Activated CD4-positive, alpha-beta T cell treated with anti-CD3 and anti-CD28 coated beads, Interleukin-2, amount 50 U/mL, for 4 hours (primary cell): ENCODE measurements around the gene ANP32A.

ENCODE experiments used
- DNase-seq, 2 experiments: peaks; one replicate each; pipeline ENCODE4 v3.0.0-alpha.2; 2020

ANP32A gene

DNA sequence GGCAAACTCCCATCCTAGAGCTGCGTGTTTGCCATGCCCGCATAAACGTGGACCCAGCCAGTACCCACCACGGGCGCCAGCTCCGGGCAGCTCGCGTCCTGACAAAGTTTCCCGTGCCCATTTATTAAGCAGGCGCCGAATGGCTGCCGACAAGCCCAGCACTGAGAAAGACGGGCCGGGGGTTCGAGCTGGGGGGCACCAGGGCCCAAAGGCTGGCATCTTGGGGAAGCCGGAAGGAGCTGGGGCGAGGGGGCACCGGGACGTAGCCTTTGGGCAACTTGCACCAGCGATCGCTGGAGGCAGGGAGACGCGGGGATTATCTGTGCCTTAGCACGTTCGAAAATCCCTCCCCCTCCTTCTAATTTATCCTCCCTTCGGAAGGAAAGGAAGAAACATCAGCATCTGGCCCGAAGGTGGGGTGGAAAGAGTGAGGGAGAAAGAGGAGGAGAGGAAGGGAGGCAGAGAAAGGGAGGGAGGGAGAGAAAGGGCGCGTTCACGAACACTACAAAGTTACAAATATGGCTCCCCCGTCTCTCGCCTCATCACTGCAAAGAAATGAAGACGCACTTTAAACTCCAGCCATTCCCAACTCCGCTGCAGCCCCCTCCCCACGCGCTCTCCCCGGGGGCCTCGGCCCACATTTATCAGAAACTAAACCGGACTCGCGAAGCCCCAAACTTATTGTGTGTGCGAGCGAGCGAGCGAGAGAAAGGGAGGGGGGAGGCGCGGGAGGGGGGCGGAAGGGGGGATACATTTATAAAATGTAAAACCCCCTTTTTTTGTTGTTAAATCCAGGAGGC lies 1.0 kb downstream of the ANP32A start:
- peak; percentile 19 to 28 for DNase-seq

DNA sequence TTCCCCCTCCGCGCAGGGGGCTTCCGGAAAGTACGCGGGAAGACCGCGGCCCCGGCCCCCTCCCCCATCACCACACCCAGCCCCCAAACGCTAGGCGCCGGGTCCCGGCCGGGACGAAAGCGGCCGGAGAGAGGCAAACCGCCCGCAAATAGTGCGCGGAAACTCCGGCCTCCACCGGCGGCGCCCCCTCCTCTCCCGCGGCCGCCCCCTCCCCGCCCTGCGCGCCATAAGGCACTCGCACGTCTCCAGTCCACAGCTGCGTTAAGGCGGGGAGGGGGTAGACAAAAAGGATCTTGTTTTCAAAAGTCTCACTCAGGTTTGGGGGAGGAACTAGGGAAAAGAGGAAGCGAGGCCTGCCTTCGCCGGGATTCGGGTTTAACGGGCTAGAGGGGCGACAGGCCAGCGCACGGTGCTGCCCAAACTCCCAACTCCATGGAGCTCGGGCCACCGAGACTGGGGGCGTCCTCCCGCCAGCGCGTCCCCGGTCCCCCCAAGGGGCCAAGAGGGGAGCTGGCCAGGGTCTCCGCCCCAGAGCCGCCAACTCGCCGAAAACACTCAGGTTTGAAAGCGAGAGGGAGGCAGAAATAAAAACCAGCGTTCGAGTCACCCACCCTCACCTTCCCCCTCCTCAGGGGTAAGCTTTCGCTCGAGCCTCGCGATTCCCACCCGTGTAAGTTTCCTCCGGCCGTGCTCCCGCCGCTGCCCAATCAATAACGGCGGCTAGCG lies 1.8 kb downstream of the ANP32A start:
- peak; percentile 24 to 29 for DNase-seq

DNA sequence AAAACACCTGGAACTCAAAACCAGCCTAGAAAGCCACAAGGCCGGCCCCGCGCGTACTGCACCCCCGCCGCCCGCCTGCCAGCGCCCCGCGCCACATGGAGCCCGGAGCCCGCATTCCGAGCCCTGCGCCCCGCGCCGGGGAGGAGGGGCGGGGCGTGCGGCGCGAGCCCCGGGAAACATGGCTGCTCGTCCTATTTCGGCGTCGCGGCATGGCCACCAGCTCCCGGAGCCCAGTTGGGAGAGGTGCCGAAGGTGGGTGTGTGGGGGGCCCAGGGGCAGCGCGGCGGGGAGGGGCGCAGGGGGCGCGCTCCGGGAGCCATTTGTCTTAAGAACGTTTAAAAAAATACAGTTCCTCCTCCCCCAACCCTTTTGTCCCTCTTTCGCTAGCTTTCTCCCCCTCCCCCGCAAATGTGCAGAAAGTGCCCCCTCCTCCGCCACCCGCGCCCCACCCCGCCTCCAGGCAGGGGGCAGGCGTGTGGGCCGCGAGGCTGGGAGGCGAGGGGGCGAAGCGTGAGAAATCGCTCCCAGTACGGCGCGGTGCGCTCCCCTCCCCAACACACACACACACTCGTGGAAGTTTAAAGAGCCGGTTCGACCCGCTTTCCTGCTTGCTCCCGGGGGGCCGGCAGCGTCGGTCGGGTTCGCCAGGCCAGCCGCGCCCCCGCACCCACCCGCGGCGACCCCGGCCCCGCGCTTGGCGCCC lies 2.5 kb downstream of the ANP32A start:
- peak; percentile 73 to 78 for DNase-seq

DNA sequence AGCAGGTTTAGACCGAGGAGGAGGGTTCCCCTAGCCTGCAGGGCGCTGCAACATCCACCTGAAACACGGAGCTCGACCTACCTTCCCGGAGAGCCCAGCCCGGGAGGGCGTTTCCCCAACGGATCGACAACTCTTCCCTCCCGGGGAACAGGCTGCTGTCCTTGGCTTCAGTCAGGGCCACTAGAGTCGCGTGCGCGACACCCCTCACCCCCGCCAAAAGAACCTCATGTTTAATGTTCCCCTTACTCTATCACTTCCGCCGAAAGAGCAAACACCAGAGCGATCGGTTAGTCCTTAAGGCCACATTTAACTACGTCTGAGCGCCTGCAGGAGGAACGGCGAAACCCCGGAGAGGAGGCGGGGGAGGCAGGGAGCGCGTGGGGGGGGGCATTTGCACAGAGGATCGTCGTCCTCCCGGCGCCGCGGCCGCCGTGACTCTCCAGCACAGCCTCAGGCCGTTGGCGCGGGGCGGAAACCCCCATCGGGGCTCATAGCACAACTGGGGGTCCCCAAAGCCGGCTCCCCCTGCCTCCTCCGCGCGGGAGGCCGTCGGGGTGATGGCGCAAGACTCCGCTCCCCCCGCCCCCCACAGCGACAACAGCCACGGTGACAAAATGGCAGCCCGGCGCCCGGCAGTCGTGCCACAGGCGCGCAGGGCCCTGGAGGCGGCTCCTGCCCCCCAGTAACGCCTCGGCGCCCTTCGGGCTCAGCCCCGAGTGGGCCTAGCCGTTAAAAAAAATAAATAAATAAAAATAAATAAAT lies 3.2 kb downstream of the ANP32A start:
- DNase-seq: peak; percentile 68 to 70

DNA sequence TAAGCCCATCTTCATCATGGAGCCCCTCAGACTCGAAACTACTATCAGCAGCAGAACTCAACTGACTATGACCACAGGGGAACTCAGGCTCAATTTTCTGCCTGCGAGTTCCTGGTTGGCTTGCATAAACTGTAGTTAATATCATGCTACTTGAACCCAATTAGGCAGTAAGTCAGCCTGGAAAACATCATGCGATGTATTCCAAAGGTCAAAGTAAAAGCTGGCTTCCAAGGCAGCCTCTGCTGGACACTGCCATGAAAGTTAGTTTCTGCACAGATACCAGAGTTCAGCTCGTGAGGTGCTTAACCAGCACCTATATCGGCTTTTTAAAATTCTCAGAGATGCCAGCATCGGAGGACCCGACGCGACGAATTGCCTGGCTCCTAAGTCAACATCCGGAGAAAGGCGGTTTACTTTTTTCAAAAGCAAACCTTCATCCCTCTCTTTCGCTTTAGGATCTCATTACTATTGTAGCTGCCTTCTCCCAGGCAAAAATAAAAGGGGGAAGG lies 3.8 kb downstream of the ANP32A start:
- no peak for DNase-seq

DNA sequence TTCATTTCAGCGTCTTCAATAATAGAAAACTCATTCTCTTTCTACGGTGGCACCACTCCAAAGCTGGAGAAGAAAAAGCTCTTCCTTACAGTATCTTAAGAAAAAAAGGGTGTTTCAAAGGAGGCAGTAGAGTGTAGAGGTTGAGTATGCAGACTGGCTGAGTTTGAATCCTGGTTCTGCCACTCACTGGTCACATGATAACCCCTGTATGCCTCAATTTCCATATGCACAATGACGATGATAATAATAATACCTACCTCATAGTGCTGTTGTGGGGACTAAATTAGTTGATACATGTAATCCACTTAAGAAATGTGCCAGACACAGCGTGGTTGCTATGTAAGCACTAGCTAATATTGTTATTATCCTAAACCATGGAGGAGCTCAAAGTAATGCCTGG lies 4.5 kb downstream of the ANP32A start:
- no peak for DNase-seq

DNA sequence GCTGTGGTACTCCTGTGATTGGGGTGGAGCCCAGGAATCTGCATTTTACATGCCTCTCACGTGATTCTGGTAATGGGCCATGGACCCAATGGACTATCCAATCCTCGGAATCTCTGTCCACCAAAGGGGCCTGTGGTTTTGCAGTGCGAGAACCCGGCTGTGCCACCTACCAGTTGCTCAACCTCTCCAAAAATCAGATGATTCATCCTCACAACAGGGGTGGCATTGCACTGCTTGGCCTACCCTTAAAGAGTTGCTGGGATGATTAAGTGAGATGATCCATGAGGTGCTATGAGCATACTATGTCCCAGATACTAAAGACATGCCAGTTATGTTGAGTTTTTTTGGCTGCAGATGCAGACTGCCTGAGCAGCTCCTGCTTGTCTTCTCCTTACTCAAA lies 5.1 kb downstream of the ANP32A start:
- no peak for DNase-seq

DNA sequence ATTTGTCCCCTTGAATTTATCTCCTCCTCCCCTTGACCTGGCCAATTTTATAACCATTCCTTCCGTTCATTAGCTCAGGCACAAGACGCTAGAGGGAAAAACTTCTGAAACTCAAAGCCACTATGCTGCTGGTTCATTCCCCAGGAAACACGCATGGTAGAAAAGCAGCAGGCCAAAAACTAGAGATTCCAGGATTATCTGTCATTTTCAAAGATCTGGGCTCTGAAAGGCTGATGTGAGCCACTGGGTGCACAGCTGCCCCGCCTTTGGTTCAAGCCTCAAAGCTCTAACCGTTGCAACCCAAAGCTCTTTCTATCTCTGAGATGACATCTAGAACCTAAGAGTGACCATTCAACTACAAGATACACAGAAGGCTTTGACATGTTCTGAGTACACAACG lies 6.1 kb downstream of the ANP32A start:
- no peak for DNase-seq

DNA sequence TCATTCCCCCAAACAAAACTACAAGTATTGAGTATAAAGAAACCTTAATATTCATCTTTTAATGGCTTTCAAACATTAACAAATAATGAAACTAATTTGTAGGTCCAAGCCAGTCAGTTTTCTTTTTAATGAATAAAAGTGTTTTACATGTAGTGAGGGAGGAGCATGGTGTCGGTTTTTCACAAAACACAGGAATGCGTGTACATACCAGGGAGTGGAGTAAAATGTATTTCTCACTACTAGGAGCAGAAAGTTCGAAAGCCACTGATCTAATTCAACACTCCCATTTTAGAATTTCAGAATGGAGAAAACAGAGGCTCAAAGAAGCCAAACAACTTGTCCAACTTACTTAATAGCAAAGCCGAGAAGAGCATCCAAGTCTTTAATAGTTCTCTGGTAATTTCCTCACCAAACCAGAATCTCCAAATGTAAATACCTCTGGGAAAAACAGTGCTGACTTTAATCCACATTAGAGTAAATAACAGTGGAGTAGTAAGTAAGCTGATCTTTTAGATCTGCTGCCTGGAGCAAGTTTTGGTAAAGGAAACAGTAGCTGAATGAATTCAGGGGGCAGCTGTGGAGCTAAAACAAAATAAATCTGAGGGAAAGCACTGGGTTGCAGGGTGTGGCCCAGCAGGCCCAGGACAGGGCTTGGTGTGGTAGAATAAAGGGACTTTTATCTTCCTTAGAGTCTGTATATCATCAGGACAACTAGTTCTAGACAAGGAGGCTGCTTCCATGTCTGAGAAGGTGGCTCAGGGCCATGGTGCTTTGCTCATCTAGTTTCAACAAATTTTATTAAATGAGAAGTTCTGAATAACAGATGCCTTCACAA lies 7.9 kb downstream of the ANP32A start:
- DNase-seq: no peak

DNA sequence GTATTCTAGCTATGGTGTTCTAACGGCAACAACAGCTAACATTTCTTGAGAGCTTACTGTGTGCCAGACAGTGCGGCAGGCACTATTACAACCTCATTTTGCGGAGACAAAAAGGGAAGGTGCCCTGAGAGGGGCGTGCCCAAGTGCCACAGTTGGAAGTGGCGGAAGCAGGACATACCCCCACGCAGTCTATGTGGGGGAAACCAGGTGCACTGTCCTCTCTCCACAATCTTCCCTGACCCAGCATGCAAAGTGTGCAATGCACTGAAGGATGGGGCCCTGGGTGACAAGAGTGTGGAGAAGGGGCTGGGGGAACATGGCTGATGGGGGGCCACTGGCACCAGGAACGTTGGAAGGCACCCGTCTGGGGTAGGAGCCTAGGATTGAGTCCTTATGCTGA lies 8.6 kb downstream of the ANP32A start:
- no peak for DNase-seq

DNA sequence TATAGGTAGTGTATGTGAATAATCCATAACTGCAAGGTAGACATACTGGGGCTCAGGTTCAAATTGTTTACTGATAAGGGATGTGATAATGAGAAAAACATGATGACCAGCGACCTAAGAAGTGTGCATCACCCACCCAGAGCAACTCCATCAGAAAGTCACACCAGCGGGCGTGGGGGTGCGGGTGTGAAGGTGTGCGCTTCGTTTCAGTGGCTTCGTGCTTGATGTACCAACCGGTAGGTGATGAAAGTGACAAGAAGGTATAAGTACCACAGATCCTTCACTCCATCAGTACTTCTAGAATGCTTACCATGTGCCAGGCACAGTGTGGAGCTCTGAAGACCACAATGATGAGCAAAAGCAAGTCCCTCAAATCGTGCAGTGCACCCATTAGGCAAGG lies 11.2 kb downstream of the ANP32A start:
- DNase-seq: no peak

DNA sequence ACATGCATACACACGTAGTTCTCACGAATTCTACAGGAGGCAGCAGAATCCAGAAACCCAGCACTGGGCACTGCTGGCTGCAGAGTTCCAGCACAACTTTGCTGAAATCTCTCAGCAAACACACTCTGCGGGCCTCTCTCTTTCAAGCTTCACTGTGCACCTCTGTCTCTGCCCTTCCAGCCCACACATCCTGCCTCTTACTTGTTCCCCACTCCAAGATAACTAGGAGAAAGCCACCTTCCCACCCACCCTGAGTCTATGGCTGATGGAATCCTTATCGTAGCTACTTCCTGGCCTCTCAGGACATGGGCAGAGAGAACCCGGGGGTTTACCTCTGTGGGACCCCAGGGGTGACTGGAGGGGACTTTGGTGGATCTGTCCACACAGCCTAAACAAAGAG lies 11.9 kb downstream of the ANP32A start:
- DNase-seq: no peak

DNA sequence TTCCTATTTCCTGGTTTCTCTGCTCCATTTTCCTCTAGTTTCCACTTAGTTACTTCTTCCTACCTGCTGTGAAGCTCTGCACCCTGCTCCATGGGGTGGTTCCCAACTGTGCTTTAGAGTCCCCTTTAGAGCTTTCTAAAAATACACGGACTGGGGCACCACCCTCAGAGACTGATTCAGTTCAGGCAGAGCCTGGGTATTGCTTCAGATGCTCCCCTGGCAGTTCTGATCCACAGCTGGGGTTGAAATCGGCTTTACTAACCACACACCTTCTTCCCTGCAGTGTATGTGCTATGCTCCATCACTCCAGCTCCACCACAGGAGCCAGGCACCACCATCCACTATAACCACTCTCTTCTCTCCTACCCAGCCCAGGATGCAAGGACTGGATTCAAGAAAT lies 12.6 kb downstream of the ANP32A start:
- DNase-seq: no peak

DNA sequence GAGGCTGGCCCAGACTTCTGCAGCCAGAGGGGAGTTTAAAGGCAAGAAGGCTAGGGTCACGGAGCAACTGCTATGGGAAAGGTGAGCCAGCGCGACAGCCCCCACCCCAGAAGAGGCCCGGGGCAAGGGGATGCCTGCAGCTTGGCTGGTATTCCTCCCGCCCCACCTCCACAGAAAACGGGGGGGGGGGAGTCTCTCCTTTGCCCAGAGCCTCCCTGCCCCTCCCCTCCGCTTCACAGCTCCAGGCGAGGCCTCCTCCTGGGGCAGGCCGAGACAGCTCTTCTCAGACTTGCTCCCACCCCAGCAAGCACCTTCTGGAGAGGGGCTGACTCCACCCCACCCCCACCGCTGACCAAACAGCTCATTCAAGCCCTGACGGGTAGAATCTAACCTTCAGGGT lies 13.4 kb downstream of the ANP32A start:
- DNase-seq: no peak

DNA sequence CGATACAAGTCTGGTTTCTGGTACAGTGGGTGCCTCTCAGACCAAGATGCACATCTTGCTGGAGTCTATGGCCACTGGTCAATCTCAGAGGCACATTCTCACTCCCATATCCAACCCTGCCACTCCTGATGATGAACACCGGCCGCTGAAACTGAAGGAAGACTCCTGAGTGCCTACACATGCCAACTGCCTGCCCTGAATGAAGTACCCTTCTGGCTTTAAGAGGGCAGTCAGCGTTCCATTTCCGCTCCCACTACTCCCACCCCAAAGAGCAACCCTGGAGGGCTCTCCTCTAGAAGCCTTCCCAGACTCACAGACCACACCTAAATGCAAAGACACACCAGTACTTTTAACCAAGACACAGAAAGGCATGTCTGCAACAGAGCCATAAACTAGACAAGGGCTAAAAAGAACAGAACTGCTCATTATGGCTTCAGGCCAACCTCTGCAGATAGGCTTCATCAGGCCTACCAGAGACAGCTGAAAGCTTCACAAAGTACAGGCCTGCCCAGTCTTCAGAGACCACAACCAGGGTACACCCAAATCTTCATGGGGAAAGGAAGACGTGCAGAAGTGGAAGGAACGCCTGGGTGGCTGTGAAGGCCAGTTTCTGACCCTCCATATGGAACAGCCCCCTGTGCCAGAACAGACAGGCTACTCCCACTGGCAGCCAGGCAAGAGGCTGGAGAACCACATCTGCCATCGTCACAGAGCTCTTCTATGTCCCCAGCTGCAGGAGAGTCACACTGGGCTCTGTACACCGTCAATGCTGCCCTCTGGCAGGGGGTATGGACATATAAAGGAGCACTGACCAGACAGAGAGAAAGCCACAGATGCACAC lies 14.3 kb downstream of the ANP32A start:
- DNase-seq: no peak

DNA sequence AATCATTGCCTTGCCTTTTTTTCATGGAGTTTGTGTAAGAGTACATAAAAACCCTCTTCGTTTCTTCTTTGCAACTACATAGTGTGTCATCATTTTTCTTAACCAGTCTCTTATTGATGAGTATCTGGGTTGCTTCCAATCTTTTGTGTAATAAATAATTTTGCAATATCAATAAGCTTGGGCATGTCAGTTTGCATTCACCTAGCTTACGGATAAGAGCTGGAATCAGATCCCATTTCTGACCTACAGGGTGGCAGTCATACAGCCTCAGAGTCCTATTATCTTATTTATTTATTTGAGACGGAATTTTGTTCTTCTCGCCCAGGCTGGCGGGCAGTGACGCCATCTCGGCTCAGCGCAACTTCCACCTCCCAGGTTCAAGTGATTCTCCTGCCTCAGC lies 18.3 kb downstream of the ANP32A start:
- DNase-seq: no peak

DNA sequence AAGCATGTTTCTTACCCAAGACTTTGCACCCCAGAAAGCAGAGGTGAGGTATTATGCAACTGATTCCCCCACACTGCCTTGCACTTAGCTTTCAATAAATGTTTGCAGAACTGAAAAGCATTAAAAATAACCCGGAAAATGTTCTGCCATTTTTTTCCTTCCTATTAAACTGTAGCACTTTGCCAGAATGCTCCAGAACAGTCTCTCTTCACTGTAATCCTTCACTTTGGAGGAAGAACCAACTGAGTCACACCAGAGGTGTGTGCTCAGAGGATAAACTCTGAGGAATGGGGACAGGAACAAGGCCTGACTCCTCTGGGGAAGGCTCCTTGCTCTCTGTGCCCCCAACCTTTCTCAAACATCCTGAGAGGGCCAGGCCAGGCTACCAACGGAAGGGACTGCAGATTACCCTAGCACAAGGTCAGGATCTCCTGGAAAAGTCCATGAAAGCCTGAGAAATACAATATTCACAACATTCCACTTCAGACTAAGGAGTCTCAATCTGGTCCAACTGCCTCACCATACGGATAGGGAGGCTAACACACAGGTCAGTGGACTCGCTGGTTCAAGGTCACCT lies 19.0 kb downstream of the ANP32A start:
- no peak for DNase-seq

DNA sequence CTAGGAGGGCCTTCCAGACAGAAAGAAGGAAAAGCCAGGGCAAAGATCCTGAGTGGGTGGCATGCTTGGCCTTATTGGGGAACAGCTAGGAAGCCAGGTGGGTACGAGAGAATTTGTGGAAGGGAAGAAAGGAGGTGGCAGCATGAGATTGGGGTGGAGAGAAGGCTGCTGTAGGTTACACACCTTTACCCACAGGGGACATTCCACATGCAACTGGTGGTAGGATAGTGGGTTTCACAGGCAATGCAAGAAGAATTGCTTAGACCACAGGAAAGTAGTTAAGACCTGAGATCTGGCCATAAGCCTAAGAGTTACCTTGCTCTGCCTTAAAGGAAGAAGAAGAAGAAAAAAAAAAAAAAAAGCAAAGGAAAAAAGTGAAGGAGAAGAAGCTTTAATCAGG lies 19.8 kb downstream of the ANP32A start:
- DNase-seq: no peak

DNA sequence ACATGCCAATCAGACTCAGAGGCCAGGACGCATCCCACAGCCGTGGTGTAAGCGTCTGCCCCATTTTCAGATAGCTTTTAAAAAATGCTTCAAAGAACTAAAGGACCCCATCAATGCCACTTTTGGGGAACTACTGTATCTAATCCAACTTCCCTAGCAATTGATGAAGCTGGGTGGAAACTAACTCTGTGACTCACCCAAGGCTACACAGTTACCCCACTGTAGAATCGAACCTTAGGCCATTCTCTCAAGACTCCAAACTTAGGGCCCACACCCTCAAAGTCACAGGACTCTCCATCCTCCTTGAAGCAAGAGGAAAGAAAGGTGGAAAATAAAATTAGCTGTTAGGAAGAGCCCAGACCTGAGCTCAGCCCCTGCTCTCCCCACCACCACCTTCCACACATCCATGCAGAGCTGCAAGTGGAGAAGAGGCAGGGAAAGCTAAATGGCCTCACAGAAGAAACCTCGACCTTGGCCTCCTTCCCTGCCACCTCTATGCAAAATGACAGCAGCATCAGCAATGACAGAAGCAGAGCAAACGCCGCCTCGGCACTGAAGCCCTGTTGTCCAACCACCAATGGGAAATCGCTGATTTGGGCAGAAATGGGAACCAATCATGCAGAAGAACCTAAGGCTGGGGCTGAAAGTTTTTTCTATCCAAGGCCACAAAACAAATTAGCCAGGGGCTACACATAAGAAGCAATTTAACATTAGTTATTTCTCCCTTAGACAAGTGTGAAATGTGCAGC lies 22.2 kb downstream of the ANP32A start:
- DNase-seq: no peak
